Hindlimb muscle (tissue), 1 donor: ENCODE results near the gene ETFA. TPM values are rescaled to one million over a fixed set of nuclear protein-coding genes. Genes with fewer than 3 reads are reported as not detected.

ENCODE experiments used
- DNase-seq: peaks from one replicate; pipeline ENCODE4 v3.0.0-alpha.2; 2013
- polyA plus RNA-seq: library from polyadenylated mRNA; unstranded; fragments of 120-200 nt; gene quantifications from one replicate; pipeline ENCODE4 v1.2.1, GENCODE V29; 2013; ENCODE audit not compliant: insufficient read length

The ETFA gene
- polyA plus RNA-seq, 1 donor: 118 TPM

DNA sequence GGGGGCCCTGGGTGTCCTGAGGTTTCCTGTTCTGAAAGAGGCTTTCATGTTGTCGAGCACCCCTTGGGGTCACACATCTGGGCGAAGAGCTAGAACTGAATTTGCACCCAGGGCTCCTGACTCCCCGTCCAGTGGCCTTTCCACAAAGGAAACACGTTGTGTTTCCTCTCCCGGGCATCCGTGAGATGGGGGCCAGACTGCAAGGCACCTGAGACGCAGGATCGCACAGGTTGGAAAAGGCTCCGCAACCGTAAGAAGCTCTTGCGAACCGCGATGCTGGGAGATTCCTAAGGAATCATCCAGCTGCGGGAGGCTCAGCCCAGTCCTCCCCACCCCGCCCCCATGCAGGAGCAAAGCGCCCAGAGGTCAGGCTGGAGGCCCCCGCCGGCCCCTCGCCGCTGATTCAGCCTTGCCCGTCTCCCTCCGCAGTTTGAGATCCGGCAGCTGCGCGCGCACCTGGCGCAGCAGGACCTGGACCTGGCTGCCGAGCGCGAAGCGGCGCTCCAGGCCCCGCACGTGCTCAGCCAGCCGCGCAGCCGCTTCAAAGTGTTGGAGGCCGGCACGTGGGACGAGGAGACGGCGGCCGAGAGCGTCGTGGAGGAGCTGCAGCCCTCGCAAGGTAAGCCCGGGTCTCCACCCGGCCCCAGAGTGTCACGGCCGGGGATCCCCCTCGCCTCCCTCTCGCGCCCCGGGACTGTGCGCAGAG lies 119.6 kb downstream of the ETFA start:
- DNase-seq: no peak

DNA sequence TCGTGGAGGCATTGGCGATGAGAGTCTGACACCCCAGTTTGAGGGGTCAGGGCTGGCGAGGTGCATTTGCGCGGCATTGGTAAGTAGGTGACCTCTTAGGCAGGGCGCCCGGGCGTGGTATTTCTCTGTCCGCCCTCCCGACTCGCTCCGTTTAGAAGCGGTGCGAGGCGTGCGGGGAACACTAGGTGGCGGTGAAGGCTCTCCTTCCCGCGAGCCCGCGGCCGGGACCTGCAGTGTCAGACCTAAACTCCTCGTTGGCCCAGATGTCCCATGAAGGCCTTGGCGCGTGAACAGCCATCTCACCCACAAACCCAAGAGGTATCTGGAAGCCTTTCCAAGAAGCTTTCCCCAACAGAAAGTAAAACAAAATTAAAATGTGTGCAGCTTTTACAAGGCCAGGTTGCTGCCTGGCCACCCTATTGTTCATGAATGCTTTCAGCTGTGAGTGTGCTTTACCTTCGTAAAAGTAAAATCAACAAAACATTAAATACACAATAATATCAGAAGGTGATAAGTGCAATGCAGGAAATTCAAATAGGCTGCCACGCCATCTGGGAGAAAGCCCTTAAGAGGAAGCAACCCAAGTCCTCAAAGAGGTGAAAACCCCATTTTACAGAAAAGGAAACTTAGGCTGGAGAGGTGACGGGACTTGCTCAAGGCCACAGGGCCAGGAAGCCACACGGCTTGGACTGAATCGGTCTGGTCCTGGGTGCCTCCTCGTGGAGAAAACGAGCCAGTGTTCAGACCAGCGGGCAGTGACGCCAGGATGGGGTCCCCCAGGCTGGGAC lies 120.3 kb downstream of the ETFA start:
- DNase-seq: peak; percentile 71

DNA sequence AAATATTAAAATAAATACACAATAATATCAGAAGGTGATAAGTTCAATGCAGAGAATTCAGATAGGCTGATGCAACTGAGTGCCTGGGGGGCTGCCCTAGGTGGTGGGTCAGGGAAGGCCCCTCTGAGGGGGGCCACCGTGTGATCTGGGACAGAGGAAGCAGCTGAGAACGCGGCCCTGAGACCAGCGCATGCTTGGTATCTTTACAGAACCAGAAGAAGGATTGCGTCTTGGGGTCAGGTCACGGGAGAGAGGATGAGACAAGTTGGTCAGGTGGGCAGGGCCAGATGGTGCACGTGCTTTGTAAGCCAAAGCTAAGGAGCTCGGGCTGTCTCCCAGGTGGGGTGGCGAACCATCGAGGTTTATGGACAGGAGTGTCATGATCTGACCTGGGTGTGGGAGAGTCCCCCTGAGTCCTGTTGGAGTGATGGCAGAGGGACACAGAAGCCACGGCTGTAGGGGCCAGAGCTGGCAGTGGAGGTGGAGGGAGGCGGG lies 121.2 kb downstream of the ETFA start:
- DNase-seq: no peak

DNA sequence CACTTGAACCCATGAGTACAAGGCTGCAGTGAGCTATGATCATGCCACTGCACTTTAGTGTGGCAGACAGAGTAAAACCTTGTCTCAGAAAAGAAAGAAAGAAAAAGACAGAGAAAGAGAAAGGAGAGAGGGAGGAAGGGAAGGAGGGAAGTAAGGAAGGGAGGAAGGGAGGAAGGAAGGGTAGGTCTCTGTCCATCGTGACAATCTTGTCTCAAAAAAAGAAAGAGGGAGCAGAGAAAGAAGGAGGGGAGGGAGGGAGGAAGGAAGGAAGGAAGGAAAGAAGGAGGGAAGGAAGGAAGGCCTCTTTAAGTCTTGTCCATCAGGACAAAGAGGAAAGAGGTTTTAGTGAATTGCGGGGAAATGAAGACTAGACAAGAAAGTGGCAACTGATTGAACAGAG lies 122.2 kb downstream of the ETFA start:
- DNase-seq: no peak

DNA sequence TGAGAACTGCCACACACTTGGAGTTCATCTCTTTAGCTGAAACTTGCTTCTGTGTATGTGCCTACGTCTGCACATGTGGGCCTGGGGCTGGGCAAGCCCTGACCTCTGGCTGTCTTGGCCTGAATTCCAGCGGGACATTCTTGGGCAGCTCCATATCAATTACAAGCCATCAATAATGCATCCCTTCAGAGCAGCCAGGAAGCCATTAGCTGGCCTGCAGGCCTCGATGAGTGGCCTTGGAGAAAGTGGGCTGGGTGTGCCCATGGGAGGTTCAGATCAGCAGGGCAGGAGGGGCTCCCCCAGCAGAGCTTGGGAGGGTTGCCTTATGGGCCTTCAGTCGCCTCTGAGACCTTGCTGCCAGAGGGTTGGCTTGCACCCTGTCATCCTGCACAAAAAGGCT lies 124.1 kb downstream of the ETFA start:
- no peak for DNase-seq

DNA sequence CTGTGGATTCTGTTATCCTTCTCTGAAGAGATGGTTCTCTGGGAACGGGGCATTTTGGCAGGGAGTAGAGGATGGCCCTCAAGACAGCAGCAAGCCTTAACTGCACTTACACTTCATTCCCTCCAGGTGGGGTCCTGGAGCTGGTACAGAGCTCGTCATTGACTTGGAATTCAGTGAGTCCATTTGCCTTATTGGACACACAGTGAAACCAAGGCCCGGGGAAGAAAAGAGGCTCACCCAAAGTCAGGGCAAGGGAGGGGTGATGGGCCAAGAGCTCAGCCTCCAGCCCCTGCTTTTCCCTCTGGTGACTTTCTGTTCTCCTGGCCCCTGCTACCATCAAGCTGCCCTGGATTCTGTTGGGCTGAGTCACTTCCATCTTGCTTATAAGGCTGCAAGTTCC lies 125.6 kb downstream of the ETFA start:
- DNase-seq: no peak

DNA sequence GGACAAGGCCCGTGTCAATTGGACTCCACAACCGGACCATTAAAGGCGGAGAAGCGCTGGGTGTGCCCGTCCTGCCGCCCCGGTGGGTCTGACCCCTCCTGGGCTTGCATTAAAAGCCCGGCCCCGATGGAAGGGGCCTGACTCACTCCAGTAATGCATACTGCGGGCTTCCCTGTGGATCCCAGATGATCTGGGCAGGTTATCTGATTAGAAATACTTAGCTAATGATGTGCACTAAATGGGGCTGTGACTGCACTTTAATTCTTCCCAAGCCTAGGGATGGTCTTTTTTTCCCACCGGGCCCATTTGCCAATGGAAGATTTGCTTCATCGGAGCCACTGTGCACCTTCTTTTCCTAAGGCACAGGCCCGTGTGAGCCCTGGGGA lies 126.6 kb downstream of the ETFA start:
- no peak for DNase-seq

DNA sequence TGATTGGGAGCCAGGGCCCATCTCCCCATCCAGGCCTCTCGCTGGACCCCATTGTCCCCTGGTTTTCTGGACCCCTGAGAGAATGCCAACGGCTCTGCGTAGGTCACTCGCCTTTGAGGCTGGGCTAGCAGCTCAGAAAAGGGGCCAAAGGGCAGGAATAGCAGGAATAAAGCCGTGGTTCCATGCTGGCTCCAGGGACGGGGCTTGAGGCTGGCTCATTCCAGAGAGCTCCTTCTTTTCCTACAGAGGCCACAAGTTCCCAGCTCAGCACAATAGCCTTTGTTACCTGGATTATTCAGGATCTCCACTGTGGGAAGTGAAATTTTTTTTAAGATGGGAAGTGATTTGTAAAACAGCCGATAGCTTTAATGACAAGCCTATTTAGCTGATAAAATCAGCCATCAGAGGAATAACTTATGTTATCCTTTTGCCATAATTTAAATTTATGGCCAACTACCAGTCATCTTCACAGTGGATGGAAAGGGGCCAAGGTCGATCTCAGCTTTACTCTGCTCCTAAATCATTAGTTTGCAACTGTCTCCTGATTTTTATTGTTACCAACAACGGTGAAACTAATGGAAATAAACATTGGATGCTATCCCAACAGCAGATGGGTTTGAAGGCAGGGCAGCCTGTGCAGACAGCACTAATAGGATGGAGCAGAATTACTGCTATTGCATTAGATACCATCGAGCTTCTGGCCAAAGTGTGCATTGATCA lies 127.2 kb downstream of the ETFA start:
- DNase-seq: no peak

DNA sequence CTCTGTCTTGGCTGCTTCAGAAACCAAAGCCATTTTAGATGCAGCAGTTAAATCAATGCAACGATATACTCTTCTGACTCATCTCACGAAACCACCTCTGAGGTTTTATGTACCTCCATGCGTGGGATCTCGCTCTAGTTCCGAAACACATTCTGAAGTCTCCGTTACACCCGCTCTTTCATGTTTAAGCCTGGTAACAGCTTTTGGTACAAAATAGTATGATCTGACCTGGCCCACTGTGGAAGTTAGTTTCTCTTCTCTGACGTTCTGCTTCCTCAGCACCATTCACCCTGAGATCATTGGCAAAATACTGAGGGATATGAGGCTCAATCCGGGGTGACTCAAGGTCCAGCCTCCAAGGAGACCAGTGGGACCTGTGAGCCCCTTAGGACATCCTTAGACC lies 129.6 kb downstream of the ETFA start:
- DNase-seq: no peak

DNA sequence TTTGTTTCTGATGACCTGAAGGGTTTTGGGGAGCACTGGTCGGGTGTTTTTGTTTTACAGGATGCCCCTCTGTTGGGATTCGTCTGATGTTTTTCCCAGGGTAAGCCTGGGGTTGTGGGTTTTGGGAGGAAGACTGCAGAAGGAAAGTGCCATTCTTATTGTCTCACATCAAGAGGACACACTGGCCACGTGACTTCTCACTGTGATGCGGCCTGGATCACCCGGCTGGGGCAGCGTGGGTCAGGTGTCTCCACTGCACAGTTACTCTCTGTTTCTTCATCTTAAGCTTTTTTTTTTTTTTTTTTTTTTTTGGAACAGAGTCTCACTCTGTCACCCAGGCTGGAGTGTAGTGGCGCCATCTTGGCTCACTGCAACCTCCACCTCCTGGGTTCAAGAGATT lies 130.9 kb downstream of the ETFA start:
- DNase-seq: no peak

DNA sequence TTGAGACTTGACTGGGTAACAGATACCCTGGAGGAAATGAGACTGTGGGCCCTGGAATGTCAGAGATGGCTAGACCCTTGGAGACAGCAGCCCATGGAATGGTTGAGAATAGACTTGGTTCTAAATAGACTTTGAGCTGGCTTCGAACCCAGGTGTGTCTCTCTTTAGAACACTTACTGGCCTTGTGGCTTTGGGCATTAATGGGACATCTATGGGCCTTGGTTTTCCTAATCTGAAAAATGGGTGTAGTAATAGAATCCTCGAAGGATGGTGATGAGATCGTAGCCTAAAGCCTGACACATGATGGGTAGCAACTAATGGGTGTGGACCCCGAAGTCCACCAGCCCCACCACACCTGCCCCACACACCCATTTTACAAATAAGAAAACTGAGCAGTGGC lies 132.2 kb downstream of the ETFA start:
- DNase-seq: no peak

DNA sequence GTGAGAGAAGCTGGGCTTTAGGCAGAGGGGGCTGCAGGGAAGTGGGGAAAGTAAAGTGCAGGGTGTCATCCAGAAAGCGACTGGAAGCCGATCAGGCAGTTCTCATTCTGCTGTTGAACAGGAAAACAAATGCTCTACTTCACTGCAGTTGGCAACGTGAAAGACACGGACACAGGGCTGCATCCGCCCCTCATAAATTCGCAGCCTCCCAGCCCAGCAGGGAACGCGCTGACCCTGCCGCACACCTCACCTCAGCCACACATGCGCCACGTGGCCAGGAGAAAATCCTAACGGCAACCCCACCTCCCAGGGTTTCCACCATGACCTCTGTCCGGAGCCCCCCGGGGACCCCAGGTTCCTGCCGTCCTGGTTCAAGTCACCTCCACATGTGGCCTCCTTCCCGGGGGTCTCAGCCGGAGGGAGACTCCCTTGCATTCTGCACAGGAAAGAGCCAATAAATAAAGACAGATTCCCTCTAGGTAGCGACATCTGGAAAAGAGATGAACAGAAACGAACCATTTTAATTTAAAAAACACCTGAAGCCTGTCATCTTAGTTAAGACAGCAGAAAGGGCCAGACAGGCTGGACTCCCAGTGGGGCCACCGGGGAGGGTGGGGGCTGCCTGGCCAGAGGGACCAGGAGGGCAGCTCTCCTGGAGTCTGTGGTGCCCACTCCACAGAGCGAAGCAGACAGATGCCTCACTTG lies 132.8 kb downstream of the ETFA start:
- peak; percentile 70 for DNase-seq

DNA sequence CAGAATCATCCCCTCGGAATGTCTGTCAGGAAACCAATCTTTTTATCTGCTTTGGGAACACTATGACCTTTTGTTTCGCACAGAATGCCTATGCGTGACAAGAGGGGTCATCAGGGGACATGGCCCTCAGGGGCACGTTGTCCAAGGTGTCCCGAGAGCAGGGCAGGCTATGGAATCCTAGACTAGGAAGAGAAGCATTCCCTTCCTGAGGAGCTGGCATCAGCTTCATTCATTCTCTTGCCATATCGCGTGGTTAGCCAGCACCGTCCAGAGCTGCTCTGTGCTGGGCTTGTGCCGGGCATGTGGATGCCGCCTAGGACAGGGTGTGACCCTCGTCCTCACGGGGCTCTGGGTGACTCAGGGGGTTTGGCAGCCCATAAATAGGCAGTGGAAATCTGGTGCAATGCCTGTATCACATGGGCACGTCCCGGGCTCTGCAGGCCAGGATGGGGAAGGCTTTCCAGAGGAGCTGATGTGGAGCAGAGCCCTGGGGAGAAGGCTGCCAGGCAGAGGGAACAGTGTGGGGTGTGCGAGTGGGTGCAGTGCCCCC lies 133.7 kb downstream of the ETFA start:
- no peak for DNase-seq

DNA sequence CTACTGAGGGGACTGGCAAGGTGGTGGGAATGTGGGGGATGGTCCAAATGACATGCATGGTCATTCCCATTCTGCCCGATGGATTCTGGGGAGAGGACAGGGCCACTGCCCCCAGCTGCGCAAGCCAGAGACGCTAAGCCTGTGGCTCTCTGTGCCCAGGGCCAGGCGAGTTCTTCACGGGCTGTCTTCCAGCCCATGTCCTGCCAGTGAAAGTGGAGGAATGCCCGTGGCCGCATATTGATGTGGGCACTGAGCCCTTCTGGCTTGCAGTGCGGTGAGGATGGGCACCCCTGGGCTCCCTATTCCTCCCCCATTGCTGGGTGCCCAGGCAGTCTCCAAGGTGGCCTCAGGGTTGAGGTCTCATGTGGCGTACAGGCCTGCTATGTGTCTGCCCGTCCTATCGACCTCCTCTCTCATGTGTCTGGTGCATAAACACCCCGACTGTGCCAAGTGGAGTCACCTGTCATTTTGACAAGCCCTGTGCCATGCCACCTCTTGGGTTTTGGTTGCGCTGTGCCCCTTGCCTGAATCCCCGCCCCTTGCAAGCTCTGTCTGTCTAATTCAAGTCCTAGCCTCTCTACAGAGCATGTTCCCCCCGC lies 134.7 kb downstream of the ETFA start:
- no peak for DNase-seq

DNA sequence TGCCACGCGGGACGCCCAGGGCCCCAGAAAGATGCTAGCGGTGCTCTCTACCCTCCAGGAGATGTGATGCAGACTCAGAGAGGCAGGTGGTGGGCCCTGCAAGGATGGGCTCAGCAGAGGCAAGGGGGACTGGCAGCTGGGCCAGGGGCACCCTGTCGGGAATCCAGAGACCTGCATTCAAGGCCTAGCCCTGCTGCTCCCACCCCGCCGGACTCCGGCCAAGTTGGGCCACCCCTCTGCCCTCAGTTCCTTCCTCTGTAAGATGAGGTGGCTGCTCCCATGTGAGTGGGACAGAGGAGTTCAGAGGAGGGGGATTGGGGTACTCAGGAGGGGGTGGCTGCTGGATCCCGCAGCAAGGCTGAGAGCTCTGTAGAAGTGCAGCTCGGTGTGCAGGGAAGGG lies 135.2 kb downstream of the ETFA start:
- no peak for DNase-seq

DNA sequence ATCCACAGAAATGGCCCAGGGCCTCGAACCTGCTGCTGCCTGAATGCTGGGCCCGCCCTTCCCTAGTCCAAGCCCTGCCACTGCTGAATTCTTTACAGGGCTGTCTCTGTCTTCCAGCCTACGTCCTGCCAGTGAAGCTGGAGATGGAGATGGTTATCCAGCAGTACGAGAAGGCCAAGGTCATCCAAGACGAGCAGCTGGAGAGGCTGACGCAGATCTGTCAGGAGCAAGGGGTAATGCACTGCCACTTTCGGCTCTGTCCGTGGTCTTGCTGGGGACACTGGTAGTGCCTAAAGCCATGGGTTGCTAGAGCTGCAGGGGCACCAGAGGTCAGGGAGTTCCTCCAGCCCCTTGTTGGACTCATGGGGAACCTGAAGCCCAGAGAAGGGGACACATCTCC lies 135.8 kb downstream of the ETFA start:
- no peak for DNase-seq

DNA sequence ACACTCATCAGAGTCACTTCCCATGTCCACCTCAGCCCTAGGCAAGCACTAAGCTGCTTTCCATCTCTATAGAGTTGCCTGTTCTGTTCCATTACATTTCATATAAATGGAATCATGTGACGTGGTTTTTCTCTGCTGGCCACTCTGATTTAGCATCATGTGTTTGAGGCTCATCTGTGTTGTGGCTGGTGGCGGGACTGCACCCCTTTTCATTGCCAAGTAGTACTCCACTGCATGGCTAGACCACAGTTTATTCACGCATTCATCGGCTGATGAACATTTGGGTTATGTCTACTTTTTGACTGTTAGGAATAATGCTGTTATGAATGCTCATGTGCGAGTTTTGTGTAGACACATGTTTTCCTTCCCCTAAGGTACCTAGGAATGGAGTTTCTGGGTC lies 136.6 kb downstream of the ETFA start:
- DNase-seq: no peak

DNA sequence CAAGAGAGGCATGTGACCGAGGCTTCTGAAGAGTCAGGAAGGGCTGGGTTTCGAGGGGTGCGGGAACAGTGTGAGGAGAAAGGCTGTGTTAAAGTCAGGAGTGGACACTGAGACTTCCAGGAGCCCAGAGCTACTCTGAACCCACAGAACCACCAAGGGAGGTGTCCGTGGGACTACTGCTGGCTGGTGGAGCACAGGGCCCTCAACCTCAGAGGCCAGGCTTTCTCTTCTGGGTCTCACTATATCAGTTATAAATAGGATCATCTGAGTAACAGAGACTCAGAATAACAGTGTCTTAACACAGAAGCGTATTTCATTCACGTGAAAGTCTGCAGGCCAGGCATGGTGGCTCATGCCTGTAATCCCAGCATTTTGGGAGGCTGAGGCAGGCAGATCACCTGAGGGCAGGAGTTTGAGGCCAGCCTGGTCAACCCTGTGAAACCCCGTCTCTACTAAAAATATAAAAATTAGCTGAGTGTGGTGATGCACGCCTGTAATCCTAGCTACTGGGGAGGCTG lies 137.9 kb downstream of the ETFA start:
- no peak for DNase-seq

DNA sequence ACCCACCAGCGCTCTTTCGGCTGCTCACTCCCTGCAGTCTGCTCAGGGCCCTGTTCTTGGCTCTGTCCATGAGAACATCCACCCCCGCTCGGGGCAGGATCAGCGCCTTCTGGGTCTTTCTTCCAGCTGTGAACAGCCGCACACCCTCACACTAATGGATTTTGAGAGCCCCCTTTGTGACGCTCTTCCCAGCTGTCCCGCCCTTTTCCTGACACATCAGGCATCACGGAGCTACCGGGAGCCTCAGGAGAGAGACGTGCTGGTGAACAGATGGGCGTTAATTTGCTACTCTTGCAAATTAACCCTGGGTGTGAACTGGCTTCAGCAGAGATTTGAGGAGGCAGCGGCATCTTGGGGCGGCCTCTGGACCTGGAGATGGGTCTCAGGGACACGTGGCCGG lies 138.5 kb downstream of the ETFA start:
- DNase-seq: no peak

DNA sequence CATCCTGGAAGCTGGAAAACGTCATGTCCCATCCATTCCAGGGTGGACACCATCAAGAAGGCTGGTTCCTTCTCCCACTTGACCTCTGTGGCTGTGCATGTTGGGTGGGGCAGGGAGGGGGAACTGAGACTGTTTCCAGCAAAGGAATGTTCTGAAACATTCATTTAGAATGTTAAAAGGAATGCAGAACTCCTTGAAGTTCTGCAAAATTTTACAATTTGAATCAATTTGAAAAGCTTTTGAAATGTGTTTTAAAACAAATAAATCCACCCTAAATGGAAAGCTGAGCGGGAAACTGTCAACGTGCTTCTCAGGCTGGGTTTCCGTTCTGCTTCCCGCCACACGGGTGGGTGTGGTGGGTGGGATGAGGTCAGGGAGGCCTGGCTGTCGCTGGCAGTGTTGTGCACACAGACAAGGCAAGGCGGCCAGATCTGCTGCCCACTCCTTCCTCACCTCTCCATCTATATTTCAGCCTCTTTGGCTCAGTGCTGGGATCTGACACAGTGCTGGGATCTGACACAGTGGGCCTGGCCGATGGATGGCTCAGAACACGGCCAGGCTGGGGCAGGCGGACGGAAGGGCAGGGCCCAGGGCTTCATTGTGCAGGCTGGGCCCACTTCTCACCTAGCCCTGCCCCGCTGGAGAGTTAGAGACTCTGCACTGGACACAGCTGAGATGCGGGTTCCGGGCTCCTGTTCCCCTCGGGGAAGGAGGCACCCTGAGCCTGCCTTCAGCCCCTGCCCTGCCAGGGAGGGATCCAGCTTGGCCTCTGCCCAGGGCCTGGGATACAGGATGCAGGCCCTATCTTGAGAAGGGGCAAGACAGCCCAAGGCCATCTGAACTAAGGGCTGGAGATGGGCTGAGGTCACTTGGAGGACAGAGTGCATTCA lies 141.1 kb downstream of the ETFA start:
- DNase-seq: no peak

DNA sequence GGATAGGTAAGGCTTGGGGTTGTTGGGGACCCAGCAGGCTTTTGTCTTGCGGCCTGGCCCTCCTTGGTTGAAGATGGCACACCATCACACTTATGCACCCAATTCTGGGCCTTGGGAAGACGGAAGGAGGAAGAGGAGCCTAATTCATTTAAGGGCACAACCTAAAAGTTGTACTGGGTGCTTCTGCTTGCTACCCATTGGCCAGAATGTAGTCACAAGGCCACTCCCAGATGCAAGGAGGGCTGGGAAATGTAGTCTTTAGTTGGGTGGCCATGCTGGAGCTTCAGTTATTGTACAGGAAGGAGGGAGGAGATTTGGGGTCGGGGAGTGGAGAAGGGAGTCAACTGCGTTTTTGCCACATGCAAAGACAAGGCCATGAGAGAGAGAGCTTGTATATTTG lies 142.3 kb downstream of the ETFA start:
- DNase-seq: no peak
